SKM-1 (cell line): ENCODE data around the gene OR52L1.

Experiments
- DNase-seq: peaks from one replicate; lab custom pipeline; 2025; ENCODE audit not compliant: unreplicated experiment; lab: John Stamatoyannopoulos, UW

OR52L1 gene

GRCh38 chr11:5941951-5942350 lies 44.8 kb downstream of the OR52L1 start, which contains the start of gene OR56A3:
TSS of gene OR56A3 (plus strand) at chr11:5942251. CDS start at chr11:5947347, 5,096 bp downstream.
- DNase-seq = no peak

DNA sequence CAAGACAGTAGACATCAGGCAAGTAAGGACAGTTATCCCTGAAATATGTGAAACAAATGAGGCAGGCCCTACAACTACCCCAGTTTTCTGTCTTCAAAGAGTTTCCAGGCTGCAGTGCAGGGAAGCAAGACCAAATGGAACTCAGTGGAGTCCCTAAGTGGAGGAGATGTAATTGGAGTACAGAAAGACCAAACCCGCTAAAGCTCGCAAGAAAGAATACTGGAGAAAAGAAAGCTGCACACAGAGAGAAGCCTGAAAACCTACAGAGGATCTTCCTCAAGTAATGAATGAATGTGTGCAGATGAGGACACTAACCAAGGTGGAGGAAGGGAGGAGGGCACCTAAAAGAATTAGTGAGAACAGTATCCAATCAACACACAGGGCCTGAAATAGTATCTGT lies 46.0 kb downstream of the OR52L1 start:
- no peak for DNase-seq

DNA sequence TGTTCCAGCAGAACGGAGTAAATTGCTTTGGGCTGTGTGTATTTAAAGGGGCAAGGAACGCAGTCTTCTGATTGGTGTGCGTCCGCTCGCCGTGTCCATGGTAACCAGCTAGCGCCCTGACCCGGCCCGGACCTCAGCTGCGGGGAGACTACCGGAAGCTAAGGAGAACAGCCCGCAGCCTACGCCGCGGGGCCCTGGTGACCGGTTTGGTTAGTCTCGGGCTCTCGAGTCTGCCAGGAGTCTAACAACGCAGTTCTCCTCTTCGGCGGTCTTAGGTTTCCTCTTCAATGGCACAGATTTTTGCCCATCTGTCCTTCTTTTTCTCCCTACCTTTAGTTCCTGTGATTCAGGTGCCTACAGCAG lies 48.2 kb downstream of the OR52L1 start:
- DNase-seq = no peak

- DNase-seq = no peak
These were observed 48.8 kb downstream of the OR52L1 start for GRCh38 chr11:5937868-5938602.
